GM21367 (cell line): ENCODE measurements around the gene TENM4.

Source experiments
- ATAC-seq: cut with Tn5 transposase; IDR thresholded peaks from one replicate; pipeline ENCODE4 v1.9.1; 2021; ENCODE audit not compliant: unreplicated experiment

The TENM4 gene

GRCh38 chr11:79094616-79095015, 346.2 kb downstream of the TENM4 start:
- ATAC-seq, result no peak

GRCh38 chr11:79092791-79093353, 348.0 kb downstream of the TENM4 start:
- no peak for ATAC-seq

GRCh38 chr11:79090191-79090705, 350.6 kb downstream of the TENM4 start:
- no peak for ATAC-seq

- no peak for ATAC-seq
Observed at GRCh38 chr11:79089601-79090000, 351.2 kb downstream of the TENM4 start.

GRCh38 chr11:79088967-79089366, 351.9 kb downstream of the TENM4 start:
- no peak for ATAC-seq

- ATAC-seq, result no peak
Observed at GRCh38 chr11:79087961-79088318, 352.9 kb downstream of the TENM4 start.

GRCh38 chr11:79087238-79087960, 353.4 kb downstream of the TENM4 start:
- ATAC-seq, result no peak

- no peak for ATAC-seq
Observed at GRCh38 chr11:79086056-79086455, 354.8 kb downstream of the TENM4 start.

GRCh38 chr11:79084382-79084781, 356.4 kb downstream of the TENM4 start:
- no peak for ATAC-seq

GRCh38 chr11:79083352-79083751, 357.5 kb downstream of the TENM4 start:
- no peak for ATAC-seq

- ATAC-seq, result no peak
Observed at GRCh38 chr11:79082907-79083306, 357.9 kb downstream of the TENM4 start.

GRCh38 chr11:79082280-79082679, 358.6 kb downstream of the TENM4 start:
- no peak for ATAC-seq

GRCh38 chr11:79081471-79082031, 359.3 kb downstream of the TENM4 start:
- no peak for ATAC-seq

GRCh38 chr11:79080551-79080950, 360.3 kb downstream of the TENM4 start:
- no peak for ATAC-seq

- no peak for ATAC-seq
Observed at GRCh38 chr11:79078999-79079398, 361.8 kb downstream of the TENM4 start.

- no peak for ATAC-seq
Observed at GRCh38 chr11:79078456-79078855, 362.4 kb downstream of the TENM4 start.

- ATAC-seq, result no peak
Observed at GRCh38 chr11:79077702-79078330, 363.0 kb downstream of the TENM4 start.

- ATAC-seq, result no peak
Observed at GRCh38 chr11:79076526-79077115, 364.2 kb downstream of the TENM4 start.

GRCh38 chr11:79074547-79074946, 366.3 kb downstream of the TENM4 start:
- ATAC-seq, result no peak

- no peak for ATAC-seq
Observed at GRCh38 chr11:79071190-79071589, 369.6 kb downstream of the TENM4 start.

- ATAC-seq, result no peak
Observed at GRCh38 chr11:79070518-79070917, 370.3 kb downstream of the TENM4 start.

- ATAC-seq, result no peak
Observed at GRCh38 chr11:79069504-79069903, 371.3 kb downstream of the TENM4 start.
